Fibroblast of villous mesenchyme (primary cell): ENCODE results near the gene TUBB4B. TPM values are rescaled to one million over a fixed set of nuclear protein-coding genes. Genes with fewer than 3 reads are reported as not detected.
"Not testable (repeated sequence)": the region's sequence is repeated elsewhere in the genome, so short reads cannot be mapped to it uniquely, and the experiment has no call there.

Source experiments
- DNase-seq: peaks from one replicate; pipeline ENCODE4 v3.0.0-alpha.2; 2010; ENCODE audit warnings: low read depth
- H3K4me3 ChIP-seq: 2 replicates; pipeline ENCODE4 v1.5.1; 2011; ENCODE audit warnings: low read depth, mild to moderate bottlenecking, low read length
- total RNA-seq: library from RNA; depleted of rRNA; stranded (reverse); fragments of >200 nt; gene quantifications from 2 replicates; pipeline ENCODE4 v1.2.3, GENCODE V29; 2012
- TF ChIP-seq, protein P1 (sequence below): IDR thresholded peaks from 2 replicates; pipeline ENCODE4 v1.5.1; 2012; ENCODE audit warnings: low read depth, mild to moderate bottlenecking, low read length; ENCODE audit not compliant: insufficient read depth

Gene TUBB4B
- total RNA-seq, 1 donor, result 218 TPM

GRCh38 chr9:137234055-137234697 lies 6.9 kb upstream of the TUBB4B start:
- DNase-seq, result no peak
- H3K4me3 ChIP-seq, result no peak overlapping the region
- TF ChIP-seq, protein P1, sequence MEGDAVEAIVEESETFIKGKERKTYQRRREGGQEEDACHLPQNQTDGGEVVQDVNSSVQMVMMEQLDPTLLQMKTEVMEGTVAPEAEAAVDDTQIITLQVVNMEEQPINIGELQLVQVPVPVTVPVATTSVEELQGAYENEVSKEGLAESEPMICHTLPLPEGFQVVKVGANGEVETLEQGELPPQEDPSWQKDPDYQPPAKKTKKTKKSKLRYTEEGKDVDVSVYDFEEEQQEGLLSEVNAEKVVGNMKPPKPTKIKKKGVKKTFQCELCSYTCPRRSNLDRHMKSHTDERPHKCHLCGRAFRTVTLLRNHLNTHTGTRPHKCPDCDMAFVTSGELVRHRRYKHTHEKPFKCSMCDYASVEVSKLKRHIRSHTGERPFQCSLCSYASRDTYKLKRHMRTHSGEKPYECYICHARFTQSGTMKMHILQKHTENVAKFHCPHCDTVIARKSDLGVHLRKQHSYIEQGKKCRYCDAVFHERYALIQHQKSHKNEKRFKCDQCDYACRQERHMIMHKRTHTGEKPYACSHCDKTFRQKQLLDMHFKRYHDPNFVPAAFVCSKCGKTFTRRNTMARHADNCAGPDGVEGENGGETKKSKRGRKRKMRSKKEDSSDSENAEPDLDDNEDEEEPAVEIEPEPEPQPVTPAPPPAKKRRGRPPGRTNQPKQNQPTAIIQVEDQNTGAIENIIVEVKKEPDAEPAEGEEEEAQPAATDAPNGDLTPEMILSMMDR, result no peak

DNA sequence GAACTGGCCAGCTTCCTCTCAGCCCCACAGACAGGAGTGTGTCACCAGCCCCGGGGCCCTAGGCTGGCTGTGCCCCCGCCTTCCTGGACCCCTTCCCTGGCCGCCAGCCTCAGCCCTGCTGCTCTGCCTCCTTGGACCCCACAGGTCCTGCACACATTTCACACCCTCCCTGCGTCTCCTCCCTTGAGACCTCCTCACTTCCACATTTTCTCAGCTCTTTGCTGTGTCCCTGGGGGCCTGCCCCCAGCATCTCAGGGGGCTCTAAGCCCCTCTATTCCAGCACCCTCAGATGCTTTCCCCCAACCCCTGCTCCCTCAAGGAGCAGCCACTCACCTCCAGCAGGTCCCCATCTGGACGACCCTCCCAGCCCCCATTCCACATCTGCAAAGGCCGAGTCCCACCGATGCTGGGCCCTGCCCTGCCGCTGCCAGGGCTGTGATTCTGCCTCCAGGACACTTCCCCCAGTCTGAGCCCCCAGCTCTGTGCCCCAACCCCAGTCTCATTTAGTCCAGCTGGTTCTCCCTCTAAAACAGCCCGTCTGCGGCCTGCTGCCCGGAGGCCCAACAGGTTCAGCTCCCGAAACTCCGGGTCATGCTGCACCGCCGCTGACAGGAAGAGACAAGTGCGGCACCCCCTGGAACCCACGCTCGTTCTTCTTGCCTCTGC lies 6.2 kb upstream of the TUBB4B start:
- H3K4me3 ChIP-seq, result no peak overlapping the region
- no peak for DNase-seq
- TF ChIP-seq, protein P1, result no peak

GRCh38 chr9:137235424-137236237 lies 5.5 kb upstream of the TUBB4B start:
- DNase-seq, result no peak
- no peak overlapping the region for H3K4me3 ChIP-seq
- TF ChIP-seq, protein P1, result no peak

- DNase-seq, result peak; percentile 72
- no peak overlapping the region for H3K4me3 ChIP-seq
- TF ChIP-seq, protein P1, result peak; percentile 98
These were observed 4.7 kb upstream of the TUBB4B start for GRCh38 chr9:137236238-137236935.

- no peak for DNase-seq
- no peak overlapping the region for H3K4me3 ChIP-seq
- TF ChIP-seq, protein P1, result no peak
These were observed 4.1 kb upstream of the TUBB4B start for GRCh38 chr9:137236936-137237421.

- H3K4me3 ChIP-seq, result no peak overlapping the region
- no peak for DNase-seq
- TF ChIP-seq, protein P1, result no peak
These were observed 3.0 kb upstream of the TUBB4B start for GRCh38 chr9:137237759-137238726.

- H3K4me3 ChIP-seq, result peak overlapping the region; percentile 65
- not testable (repeated sequence) for DNase-seq
These were observed 1.4 kb upstream of the TUBB4B start for GRCh38 chr9:137239541-137240200.
